Measurements from ENCODE around the gene ASIC4.

Gene ASIC4

GRCh38 chr2:219498280-219499057 lies 15.8 kb upstream of the ASIC4 start, which contains the start of gene GMPPA:
Gene GMPPA (plus strand): TSS chr2:219498891. CDS start chr2:219499976, 1,085 bp downstream.
- peak; percentile 94 for DNase-seq

GRCh38 chr2:219499058-219499307 lies 15.3 kb upstream of the ASIC4 start:
- no peak for DNase-seq

- DNase-seq, result no peak
Measured at GRCh38 chr2:219499555-219499954, 14.7 kb upstream of the ASIC4 start.

GRCh38 chr2:219500135-219500534 lies 14.1 kb upstream of the ASIC4 start:
- DNase-seq, result no peak

GRCh38 chr2:219501849-219502248 lies 12.4 kb upstream of the ASIC4 start:
- no peak for DNase-seq

- DNase-seq, result no peak
Measured at GRCh38 chr2:219502618-219503017, 11.7 kb upstream of the ASIC4 start.

GRCh38 chr2:219505585-219505984 lies 8.7 kb upstream of the ASIC4 start:
- DNase-seq, result no peak

- no peak for DNase-seq
Measured at GRCh38 chr2:219506153-219506801, 8.0 kb upstream of the ASIC4 start.

GRCh38 chr2:219506802-219507526 lies 7.3 kb upstream of the ASIC4 start:
- no peak for DNase-seq

- no peak for DNase-seq
Measured at GRCh38 chr2:219507581-219508443, 6.5 kb upstream of the ASIC4 start.

- no peak for DNase-seq
Measured at GRCh38 chr2:219508444-219508734, 5.9 kb upstream of the ASIC4 start.

- no peak for DNase-seq
Measured at GRCh38 chr2:219508971-219509779, 5.1 kb upstream of the ASIC4 start.

GRCh38 chr2:219509780-219510511 lies 4.3 kb upstream of the ASIC4 start:
- peak; percentile 30 for DNase-seq

GRCh38 chr2:219510512-219511135 lies 3.7 kb upstream of the ASIC4 start:
- no peak for DNase-seq

GRCh38 chr2:219511547-219512325 lies 2.5 kb upstream of the ASIC4 start:
- no peak for DNase-seq

- DNase-seq, result peak; percentile 54
Measured at GRCh38 chr2:219512524-219513216, 1.6 kb upstream of the ASIC4 start.

GRCh38 chr2:219513787-219514186 lies 495 bp upstream of the ASIC4 start:
- no peak for DNase-seq

- DNase-seq, result no peak
Measured at GRCh38 chr2:219514836-219515235, 554 bp downstream of the ASIC4 start.

GRCh38 chr2:219515874-219516629 lies 1.8 kb downstream of the ASIC4 start:
- DNase-seq, result no peak

Measured in NCI-H146 (cell line).